NCI-H1092 treated with DMSO at 0.1 percent for 48 hours (cell line): ENCODE measurements around the gene APOC1.

Source experiments
- DNase-seq: peaks from one replicate; lab custom pipeline; 2025; lab: John Stamatoyannopoulos, UW

The APOC1 gene

DNA sequence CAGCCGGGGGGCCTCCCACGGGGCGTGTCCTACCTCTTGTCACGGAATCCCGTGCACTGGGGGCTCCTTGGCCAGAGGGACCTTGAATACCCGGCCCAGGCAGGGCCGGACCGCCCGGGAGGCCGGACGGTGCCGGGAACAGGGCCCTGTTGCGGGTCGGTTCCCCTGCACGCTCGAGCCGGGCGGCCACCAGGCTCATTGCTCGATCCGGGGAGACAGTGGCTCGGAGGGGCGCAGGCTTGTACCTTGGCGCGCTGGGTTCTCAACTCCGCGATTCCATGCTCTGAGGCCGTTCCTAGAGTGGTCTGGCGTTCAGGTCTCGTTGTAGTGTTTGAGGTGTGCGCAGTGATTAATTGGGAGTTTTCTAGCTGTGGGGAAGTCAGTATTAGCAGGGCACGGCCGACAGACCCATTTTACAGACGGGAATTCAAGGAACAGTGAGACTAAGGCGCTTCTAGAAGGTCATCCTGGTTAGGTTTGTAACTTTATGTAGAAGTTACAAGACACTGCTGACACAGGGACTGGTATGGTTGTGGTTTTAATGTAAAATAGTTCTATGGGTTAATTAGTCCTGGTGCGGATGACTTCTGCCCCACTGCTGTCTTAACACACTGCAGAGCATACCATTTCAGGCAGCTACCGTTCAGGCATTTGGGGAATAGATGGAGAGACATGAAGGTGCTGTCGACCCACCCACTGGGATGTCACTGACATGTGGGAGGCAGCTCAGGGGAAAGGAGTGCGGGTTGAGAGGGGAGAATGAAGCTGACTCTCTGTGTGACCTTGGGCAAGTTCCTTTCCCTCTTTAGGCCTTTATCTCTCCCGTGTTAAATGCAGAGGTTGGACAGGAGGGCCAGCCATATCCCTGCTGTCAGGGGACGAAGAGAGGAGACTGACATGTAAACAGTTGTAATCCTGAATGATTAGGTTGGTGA lies 41.4 kb downstream of the APOC1 start:
- DNase-seq, result no peak

DNA sequence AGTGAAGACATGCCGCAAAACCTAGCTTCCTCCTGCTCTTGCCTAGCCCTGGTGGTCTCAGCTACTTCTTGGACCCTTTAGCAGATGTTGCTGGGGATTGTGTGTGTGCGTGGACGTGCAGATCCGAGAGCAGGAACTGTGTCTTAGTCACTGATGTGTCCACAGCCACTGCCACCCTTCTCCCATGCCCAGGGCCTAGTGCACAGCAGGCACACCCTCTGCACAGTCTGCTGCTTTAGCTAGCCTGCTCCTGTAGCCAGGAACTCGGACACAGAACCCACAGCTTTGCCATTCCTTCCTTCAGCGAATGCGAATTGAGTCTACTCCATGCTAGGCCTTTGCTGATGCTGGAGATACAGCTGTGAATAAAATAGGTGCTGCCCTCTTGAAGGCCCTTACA lies 43.1 kb downstream of the APOC1 start:
- DNase-seq, result no peak

DNA sequence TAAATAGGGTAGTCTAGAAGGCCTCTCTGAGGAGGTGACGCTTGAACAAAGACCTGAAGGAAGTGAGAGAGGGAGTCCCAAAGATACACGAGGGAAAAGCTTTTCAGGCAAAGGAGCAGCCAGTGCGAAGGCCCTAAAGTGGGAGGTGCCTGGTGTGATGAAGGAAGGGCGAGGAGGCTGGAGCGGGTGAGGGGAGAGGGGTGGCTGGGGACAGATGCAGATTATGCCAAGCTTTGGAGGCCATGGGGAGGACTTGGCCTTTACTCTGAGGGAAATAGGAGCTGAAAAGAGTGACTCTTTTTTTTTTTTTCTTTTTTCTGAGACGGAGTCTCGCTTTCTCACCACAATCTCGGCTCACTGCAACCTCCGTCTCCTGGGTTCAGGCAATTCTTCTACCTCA lies 43.7 kb downstream of the APOC1 start:
- DNase-seq, result no peak

DNA sequence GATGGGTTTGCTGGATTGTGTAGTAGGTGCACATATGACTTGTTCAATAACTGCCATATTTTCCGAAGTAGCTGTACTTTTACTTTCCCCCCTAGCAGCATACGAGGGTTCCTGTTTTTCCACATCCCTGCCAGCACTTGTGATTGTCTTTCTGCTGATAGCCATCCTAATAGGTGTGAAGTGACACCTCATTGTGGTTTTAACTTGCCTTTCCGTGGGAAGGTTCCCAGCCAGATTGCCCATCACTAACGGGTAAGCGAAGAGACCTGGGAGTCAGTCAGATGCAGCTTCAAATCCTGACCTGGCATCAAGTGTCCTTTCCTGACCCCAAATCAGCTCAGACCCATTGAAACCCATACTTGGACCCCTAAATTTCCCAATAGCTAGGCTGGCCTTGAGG lies 45.3 kb downstream of the APOC1 start:
- no peak for DNase-seq

DNA sequence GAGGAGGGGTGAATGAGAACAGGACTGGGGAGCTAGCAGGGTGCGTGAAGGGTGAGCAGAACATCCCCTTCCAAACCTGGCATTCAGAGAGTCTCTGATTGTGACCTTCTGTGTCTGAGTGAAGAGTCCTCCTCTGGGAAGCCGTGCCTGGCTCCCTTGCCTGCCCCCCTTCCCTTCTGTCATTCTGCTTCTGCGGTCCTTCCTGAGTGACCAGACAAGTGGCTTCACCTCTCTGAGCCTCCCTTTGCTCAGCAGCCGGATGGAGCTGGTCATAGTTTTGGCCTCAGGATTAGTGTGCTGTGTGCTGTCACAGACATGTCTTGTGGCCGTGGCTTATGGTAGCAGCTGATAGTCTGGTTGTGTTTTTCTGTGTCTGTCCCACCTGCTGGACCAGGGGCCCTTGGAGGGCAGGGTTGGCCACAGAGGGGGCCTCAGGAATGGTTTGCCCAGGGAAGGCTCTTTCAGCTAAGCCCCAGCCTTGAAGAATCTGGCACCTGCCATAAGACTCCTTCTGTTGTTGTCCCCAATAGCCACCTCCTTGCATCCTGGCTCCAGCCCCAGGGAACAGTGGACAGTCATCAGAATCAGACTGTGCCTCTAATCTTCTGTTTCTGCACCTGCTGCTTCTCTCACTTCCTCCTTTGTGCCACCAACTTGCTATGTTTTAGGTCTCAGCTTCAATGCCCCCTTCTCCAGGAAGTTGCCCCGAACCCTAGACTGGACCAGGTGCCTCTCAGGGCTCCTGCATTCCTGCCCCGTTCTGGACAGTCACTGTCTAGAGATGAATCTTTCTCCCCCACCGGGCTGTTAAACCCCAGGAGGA lies 46.7 kb downstream of the APOC1 start:
- DNase-seq, result no peak

DNA sequence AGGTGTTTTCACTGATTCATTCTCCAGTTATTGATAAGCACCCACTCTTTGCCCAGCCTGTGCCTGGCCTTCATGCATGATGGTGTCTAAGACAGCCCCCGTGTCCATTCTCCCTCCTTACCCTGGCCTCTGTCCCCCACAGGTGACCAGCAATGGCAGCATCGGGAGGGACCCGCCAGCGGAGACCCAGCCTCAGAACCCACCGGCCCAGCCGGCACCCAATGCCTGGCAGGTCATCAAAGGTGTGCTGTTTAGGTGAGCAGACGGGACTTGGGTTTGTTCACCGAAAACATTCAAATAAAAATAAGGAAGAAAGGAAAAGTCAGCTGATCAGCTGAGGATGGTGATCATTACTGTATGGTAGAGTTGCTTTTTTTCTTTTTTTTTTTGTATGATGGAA lies 47.4 kb downstream of the APOC1 start:
- no peak for DNase-seq

DNA sequence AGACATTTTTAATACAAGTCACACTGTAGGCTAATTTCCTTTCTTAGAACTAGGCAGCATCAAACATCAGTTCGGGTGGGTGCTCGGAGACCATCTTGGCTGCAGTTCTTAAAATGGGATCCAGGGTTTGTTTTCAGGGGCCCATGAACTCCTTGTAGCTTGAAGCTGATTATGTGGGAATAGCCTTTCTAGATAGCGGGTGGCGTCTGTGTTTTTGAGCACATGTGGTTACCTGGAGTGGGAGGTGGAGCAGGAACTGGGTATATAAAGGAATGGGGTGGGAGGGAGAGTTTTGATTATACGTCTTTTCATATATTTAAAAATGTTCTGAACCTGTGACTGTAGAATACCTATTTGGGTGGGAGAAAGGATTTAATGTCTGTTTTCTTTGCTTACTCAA lies 53.7 kb downstream of the APOC1 start:
- no peak for DNase-seq

DNA sequence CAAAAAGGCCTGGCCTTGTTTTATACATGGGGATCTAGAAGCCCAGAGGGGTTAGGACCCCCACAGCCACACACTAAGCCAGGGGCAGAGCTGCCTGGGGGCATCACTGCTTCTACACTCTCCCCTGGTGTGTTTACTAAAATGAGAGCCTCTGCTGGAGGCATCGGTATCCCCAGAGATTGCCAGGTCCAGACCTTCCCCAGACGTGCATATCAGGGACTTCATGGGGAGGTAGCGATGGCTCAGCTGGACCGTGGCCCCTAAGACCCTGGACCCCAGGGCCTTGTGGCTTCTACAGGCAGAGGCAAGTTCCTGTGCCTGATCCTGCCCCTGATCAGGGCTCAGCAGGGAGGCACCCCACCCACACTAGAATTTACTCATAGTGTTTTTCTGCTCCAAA lies 54.3 kb downstream of the APOC1 start:
- DNase-seq, result no peak
